GM04503 (cell line): ENCODE measurements around the gene DEDD.
A peak's percentile ranks its signal among the peaks of the same experiment; 100 is the strongest.

Source experiments
- DNase-seq: peaks from one replicate; pipeline ENCODE4 v3.0.0-alpha.2; 2012; ENCODE audit warnings: low read depth

DEDD gene, protein sequence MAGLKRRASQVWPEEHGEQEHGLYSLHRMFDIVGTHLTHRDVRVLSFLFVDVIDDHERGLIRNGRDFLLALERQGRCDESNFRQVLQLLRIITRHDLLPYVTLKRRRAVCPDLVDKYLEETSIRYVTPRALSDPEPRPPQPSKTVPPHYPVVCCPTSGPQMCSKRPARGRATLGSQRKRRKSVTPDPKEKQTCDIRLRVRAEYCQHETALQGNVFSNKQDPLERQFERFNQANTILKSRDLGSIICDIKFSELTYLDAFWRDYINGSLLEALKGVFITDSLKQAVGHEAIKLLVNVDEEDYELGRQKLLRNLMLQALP

GRCh38 chr1:161132410-161133219 is at the start of gene DEDD:
Gene DEDD, minus strand, starts transcription at chr1:161132667. Its CDS starts 8,205 bp downstream, at chr1:161124462.
- peak; percentile 90 for DNase-seq

GRCh38 chr1:161182214-161182613 is 49.7 kb upstream of the DEDD start:
- DNase-seq: no peak

GRCh38 chr1:161180639-161181038 is 48.2 kb upstream of the DEDD start:
- DNase-seq: no peak

DNA sequence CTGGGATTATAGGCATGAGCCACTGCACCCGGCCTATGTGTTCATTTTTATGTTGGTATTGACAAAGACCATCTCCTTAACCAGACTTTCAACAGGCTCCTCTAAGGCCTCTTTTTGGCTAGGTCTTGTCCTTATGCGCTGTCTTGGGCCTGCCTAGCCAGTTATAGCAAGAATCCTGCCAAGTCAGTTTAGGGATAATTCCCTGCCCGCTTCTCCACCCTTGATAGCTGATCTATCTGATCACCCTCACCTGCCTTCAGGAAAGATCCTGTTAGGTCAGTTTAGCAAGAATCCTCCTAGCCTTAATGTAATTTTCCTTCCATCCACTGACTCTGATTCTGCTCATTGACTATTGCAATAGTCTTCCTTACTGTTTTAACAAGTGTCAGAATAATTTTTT is 47.2 kb upstream of the DEDD start:
- DNase-seq: no peak

GRCh38 chr1:161177936-161178244 is 45.4 kb upstream of the DEDD start:
- no peak for DNase-seq

DNA sequence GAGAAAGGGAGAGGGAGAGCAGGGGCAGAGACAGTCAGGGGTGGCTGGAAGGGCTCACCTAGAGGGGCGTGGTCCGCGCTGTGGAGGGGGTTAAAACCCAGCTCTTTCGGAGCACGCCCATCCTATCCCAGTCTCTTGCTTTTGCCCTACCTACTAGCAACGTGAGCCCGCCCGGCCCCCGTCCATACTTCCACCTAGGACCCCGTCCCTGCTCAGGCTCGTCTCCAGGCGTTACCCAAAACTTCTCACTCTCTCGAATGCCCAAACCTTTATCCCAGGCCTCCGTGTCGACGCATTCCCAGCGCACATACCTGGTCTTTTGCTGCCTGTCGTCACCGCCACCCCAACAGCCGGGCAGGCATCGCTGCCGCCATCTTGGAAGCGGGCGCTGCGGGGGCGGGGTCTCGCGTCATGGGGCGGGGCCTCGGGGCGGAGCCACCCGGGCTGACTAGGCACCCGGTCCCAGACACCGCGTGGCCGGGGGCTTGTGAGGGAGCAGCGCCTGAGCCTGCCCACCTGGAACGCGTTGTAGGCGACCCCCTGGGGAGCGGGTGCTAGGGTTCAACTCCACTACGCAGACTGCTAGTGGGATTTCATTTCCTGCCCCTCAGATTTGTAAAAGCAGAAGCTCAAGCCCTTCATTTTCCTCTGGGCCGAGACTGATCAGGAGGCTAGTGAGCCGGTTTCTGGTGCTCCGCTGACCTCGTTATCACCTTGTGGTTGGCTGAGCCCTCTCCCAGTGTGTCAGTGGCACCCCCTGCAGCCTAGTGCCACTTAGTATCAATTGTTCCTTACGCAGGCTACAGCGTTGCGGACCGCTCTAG is 44.9 kb upstream of the DEDD start, which contains the start of gene B4GALT3:
Gene B4GALT3 (minus strand): TSS at position 396 of the 824 bp plus-strand sequence. CDS start 1,447 bp downstream, outside the sequence.
- DNase-seq: no peak

DNA sequence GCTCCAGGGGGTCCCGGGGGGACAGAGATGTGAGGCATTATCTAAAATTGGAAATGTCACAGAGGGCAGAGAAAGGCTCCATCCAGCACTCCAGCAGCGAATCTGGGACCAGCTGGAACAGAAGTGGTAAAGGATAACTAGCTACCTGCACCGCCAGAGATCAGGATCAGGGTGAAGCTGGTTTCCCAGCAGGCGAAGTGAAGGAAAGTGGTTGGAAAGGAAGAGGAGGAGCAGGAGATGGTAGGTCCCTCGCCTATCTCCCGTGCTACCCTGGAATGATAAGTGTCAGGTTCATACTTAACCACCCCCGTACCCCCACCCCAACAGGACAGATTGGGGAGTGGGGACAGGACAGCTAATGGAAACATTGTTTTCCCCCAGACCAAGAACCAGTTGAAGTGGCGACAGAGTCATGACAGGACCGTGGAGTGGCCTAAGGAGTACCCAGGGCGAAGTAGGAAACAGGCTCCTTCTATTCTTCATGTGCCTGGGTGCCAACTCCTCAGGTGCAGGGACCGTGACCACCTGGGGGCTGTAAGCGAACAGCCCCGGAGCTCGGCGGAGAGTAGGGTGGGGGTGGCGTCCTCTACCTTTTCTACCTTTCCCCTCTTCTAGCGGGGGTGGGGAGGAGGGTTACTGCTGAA is 44.1 kb upstream of the DEDD start:
- DNase-seq: no peak

- no peak for DNase-seq
Measured at GRCh38 chr1:161175771-161176453, 43.4 kb upstream of the DEDD start.

DNA sequence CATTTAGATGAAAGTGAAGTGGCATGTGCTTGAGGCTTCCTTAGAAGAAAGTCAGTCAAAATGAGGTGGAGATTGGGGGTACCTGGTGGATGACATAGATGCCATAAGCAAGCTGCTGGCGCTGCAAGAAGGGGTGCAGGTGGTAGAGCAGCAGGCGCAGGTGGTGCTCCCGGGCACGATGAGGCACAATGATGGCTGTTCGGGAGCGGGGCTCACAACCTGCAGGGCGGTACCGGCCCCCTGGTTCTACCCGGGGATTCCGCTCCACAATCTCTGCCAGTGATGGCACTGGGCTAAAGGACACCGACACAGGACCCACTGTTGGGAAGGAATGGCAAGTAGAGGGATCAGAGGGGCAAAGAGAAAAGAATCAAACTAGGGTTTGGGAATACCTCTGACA is 42.4 kb upstream of the DEDD start:
- DNase-seq: no peak

DNA sequence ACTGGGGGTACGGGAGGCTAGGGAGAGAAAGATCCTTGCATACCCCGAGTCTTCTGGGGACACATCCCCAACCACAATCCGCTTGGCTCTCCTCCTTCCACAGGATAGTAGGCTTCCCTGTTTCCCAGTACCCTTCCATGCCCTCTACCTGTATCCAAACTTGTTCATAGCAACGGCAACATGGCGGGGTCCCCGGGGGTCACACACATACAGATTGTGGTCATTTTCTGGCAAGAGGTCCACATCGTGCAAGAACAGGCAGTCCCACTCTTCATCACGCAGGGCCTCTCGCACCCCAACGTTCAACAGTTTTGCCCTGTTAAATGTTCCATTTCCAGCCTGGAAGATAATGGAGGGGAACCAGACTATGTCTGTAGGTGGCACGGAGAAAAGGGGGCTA is 41.2 kb upstream of the DEDD start:
- no peak for DNase-seq

DNA sequence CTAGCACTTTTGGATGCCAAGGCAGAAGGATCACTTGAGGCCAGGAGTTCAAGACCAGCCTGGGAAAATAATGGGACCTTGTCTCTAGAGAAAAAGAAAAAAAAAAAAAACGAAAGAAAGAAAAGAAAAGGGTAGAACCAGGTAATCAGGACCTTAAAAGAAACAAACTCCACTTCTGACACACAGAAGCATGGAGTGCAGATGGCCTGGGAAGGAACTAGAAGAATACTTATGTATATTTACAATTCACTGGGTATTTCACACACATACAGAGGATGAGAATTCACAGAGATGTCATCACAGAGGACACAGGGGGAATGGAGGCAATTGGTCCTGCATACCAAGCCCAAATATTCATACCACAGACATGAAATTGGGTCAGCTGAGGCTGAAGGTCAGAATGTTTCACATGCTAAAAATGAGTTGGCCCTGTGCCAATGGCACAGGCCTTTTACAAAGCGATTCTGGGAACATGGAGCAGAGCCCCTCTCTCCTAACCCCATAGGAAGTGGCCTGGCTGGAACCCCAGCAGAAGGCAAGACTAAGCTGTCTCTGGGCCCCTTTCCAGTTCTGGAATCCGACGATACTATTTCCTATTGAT is 40.4 kb upstream of the DEDD start:
- peak; percentile 96 for DNase-seq

DNA sequence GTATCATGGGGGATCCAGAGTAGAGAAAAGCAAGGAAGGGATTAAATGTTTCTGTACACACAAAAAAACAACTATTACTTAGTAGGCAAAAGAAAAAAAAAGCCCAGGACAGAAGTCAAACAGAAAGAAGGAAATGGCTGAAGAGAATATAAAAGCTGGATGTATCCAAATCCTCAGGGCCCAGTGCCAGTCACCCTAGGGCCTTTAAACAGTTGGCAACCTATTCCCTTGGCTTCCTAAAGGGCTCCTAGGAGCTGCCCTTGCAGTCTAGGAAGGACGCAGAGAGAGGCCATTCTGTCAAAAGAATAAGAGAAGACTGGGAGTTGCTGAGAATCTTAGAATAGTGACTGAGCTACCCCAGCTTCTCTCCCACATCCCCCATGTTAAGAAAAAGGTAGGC is 39.9 kb upstream of the DEDD start:
- no peak for DNase-seq

GRCh38 chr1:161171696-161172095 is 39.2 kb upstream of the DEDD start:
- DNase-seq: no peak

DNA sequence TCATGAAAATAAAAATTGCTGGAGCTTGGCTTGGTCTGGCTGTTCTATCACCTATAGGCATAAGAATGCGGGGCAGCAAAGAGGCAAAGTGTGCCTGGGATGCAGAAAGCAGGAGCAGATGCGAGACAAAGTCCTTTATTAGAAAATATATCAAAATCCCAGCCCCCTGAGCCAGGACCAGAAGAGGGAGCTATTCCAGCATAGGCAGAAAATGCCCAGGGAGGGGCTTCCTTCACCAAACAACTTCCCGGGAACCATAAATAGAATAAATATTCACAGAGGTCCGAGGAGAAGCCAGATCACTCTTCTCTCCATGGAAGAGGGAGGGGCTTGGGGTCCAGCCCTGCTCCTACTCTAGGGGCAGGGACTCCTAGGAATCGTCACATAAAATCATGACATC is 38.7 kb upstream of the DEDD start:
- no peak for DNase-seq

DNA sequence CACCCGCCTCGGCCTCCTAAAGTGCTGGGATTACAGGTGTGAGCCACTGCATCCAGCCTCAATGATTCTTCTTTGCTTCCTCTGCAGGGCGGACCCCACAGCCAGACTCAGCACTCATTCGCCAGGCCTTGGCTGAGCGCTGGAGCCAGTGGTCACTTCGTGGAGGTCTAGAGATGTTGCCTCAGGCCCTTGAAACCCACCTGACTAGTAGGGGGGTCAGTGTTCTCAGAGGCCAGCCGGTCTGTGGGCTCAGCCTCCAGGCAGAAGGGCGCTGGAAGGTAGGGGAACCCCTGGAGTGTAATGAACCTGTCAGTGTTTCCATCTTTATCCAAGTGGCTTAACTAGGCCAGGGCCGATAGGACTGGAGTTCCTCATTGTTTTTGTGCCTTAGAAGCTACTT is 36.4 kb upstream of the DEDD start:
- DNase-seq: no peak

GRCh38 chr1:161166669-161167548 is 34.4 kb upstream of the DEDD start:
- no peak for DNase-seq

DNA sequence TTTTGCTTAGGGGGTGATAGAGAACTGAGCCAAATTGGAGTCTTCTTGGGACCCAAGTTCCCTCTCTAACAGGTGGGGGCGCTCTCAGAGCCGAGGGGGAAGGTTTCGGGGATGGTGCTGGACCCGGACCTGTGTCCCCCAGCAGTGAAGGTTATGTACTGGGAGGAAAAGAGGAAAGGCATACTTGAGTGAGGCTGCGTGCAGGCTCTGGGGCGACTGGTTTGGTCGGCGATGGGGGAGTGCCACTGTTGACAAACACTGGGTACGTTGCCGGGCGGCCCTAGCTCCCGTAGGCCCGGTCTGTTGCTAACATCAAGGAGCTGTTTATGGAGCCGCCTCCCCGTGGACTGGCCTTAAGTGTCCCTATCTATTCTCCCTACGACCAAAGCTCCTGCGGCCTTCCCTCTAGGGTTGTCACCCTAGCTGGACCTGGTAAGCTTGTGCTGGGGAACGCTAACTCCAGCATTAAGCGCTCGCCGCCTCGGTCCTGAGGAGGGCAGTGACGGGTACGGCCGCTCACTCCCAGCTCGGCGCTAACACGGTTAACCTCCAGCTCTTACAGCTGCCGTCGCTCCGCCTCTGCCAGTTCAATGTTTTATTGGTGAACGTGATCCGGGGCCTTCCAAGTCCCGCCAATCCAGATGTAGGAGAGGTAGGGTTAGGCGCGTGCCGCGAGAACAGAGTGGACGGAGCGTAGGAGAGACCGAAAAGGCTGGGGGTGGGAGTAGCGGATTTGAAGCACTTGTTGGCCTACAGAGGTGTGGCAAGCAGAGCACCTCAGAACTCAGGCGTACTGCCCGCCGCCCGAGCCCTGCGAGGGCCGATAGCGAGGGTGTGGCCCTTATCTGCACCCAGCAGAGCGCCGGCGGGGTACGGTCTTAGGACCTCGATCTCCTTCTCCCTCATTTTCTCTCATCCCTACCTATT is 33.5 kb upstream of the DEDD start, which contains the start of gene PPOX:
Gene PPOX (plus strand): TSS at position 685 of the 927 bp plus-strand sequence. CDS start 422 bp downstream, outside the sequence.
- peak; percentile 94 for DNase-seq

DNA sequence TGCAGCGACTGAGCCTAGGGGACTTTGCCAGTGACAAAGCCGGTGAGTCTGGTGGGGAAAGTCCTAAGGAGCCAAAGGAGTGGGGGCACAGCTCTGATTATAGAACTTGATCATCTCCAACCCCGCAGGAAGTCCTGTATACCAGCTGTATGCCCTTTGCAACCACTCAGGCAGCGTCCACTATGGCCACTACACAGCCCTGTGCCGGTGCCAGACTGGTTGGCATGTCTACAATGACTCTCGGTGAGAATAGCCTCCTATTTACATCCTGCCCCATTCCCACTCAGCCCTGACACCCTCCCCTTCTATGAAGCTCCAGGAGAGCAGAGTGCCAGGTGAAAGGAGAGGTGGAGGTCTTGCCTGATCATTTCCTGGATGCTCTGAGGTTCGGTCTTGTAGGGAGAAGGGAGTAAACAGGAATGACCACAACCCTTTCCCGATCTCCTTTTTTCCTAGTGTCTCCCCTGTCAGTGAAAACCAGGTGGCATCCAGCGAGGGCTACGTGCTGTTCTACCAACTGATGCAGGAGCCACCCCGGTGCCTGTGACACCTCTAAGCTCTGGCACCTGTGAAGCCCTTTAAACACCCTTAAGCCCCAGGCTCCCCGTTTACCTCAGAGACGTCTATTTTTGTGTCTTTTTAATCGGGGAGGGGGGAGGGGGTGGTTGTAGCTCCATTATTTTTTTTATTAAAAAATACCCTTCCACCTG is 32.6 kb upstream of the DEDD start:
- no peak for DNase-seq
